GM12801 (cell line): ENCODE results near the gene ARHGAP15.

ENCODE experiments used
- TF ChIP-seq, protein P1 (sequence below): IDR thresholded peaks from one replicate; pipeline ENCODE4 v1.5.1; 2011; ENCODE audit warnings: control low read depth; ENCODE audit not compliant: insufficient read length; ENCODE audit errors: extremely low read depth

Gene ARHGAP15

DNA sequence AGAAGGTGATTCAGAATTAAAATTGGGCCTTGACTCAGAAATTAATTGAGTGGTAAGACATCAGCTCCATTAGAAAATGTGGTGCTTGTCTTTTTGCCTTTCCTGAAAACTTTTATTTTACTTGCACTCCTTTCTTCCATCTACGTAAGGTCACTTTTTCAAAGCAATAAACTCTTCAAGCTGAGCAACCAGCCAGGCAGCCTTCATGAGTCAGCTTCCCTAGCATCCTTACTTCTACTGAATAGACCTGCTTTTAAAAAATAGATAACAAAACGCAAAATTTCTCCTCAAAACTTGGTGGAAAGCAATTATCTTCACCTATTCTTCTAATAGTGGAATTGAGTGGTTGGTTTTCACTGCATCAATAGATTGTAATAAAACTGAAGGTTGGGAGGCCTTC, 504.2 kb downstream of the ARHGAP15 start:
- TF ChIP-seq, protein P1, sequence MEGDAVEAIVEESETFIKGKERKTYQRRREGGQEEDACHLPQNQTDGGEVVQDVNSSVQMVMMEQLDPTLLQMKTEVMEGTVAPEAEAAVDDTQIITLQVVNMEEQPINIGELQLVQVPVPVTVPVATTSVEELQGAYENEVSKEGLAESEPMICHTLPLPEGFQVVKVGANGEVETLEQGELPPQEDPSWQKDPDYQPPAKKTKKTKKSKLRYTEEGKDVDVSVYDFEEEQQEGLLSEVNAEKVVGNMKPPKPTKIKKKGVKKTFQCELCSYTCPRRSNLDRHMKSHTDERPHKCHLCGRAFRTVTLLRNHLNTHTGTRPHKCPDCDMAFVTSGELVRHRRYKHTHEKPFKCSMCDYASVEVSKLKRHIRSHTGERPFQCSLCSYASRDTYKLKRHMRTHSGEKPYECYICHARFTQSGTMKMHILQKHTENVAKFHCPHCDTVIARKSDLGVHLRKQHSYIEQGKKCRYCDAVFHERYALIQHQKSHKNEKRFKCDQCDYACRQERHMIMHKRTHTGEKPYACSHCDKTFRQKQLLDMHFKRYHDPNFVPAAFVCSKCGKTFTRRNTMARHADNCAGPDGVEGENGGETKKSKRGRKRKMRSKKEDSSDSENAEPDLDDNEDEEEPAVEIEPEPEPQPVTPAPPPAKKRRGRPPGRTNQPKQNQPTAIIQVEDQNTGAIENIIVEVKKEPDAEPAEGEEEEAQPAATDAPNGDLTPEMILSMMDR: no peak

DNA sequence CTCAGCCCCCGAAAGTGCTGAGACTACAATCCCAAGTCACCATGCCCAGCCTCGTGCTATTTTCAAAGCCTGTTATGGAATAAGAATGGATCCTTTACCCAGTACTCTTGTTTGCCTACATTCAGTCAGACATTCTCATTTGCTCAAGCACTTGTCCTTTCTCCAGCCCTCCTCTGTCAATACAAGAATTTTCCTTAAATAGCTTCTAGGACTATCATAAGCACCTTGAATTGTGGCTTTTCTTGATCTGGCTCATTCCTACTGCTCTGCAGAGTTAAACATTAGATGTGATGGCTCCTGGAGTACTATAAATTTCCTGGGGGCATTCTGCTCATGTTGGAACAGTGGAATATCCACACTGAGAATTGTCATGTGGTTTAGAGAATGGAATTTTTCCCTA, 506.1 kb downstream of the ARHGAP15 start:
- TF ChIP-seq, protein P1: no peak

DNA sequence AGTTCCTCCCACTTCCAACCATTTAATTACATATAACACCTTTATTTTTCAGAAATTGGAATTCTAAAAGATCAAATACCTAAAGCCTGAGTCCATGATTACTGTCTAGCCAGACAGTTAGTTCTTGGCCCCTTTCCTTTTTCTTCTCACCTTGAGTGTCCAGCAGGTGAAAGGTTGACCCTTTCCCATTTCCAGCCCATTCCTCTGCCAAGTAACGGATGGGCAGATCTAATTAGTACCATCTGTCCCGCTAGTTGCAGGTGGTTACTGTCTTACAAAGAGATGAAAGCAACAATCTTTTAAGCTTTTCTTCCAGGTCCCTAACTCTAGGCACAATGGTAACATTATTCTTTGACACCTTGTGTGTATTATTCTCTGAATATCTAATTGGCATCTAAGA, 506.7 kb downstream of the ARHGAP15 start:
- TF ChIP-seq, protein P1: no peak

DNA sequence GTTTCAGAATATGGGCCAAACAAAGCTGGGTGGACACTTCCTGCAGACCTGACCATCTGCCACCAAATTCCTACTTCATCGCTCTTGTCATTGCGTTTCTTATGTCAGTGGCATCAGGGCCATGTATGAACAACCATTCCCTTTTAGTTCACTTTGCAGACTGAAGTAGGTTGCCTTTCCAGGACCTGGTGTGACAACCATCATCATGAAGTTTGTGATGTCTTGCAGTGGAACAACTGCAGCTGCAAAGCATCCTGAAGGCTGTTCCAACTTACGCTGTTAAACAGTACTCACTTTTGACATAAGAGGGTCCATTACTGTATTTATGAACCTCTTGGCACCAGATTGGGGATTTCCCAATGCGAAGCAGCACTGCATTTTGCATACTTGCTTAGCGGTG, 511.6 kb downstream of the ARHGAP15 start:
- TF ChIP-seq, protein P1: no peak

DNA sequence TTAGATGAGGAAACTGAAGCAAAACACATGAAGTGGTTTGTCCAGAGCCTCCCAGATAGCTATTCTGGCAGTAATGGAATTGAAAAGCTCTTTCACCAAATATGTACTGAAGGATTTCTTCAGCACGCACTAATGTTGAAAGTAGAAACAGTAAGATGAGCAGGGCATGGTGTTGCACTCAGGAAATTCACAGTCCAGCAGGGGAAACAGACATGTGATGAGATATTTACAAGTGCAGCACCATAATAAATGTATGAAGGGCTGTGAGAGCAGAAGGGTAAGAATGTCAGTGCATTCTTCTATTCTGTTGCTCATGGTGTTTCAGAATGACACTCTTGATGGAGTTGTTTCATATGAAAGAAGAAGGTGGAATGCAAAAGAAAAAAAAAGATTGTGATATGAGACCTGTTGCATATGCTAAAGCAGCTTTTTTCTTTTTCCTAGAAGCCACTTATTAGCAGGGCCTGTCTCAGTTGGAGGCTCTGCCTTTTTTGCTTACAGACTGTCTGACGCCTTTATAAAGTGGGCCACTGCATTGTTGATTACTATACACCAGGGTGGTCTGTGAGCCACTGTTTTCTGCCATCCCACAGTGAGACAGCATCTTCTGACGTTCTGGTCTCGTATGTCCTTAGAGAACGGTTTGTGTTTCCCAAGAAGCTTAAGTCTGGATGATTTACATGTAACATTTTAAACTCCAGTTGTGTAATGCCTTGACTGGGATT, 516.9 kb downstream of the ARHGAP15 start:
- TF ChIP-seq, protein P1: no peak

DNA sequence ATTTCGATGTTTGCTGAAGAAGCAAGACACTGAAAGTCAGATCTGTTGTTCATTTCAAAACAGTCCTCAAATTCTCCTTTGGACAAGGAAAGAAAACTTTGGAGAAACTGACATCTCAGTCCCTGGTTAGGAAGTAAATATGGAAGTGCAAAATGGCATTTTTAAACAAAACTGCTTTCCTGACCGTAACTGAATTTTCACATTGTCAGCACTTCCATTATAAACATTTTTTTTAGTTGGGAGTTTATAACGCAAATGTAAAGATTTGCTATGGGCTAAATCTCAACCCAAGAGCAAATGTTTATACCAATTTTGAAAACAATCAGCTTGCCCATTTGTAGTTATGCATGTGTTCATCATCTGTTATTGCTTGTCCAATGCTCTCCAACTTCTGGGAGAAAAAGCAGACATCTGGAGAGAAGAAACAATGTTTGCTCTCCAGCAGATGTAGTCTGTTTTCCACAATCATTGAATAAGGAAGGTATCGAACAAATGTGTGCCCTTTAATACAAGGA, 520.1 kb downstream of the ARHGAP15 start:
- TF ChIP-seq, protein P1: no peak

DNA sequence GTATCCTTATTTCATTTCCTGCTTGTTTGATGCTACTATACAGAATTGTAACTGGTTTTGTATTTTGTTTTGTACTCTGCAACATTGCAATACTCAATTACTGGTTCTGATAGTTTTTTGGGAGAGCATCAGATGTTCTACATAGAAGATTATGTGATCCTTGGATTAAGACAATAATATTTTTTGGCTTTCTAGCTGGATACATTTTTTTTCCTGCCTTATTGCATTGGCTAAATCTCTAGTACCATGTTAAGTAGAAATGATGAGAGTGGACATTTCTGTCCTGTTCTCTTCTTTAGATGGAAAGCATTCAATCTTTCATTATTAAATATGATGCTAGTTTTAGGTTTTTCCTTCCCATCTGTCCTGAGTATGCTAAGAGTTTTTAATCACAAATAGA, 523.5 kb downstream of the ARHGAP15 start:
- TF ChIP-seq, protein P1: no peak

DNA sequence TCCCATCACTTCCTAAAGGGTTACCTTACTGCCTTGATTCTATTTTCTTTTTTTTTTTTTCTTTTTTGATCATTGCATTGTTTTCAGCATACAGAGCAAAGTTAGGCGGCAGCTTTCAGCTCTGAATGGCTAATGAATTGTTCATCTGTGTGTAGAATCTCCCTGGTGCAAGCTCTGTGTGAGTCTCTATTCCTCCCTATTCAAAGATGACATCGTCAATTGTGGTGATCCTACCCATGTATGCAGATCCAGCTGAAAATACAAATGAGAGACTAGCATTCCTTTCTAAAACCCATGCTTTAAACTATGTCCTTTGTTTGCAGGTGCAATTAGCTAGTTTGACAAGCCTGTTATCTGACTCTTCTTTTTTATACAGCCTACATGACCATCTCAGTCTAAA, 539.0 kb downstream of the ARHGAP15 start:
- TF ChIP-seq, protein P1: no peak
